Stimulated activated CD4-positive, alpha-beta T cell treated with anti-CD3 and anti-CD28 coated beads, TNF-alpha, amount 100 ng/mL, for 48 hours (primary cell): ENCODE data around the gene KDM6B.
"Not testable (repeated sequence)": the region's sequence is repeated elsewhere in the genome, so short reads cannot be mapped to it uniquely, and the experiment has no call there.

Experiments
- DNase-seq, 3 donors: peaks; one replicate each; pipeline ENCODE4 v3.0.0-alpha.2; 2020; ENCODE audit warnings: low read depth in 3 of 3

KDM6B gene, protein sequence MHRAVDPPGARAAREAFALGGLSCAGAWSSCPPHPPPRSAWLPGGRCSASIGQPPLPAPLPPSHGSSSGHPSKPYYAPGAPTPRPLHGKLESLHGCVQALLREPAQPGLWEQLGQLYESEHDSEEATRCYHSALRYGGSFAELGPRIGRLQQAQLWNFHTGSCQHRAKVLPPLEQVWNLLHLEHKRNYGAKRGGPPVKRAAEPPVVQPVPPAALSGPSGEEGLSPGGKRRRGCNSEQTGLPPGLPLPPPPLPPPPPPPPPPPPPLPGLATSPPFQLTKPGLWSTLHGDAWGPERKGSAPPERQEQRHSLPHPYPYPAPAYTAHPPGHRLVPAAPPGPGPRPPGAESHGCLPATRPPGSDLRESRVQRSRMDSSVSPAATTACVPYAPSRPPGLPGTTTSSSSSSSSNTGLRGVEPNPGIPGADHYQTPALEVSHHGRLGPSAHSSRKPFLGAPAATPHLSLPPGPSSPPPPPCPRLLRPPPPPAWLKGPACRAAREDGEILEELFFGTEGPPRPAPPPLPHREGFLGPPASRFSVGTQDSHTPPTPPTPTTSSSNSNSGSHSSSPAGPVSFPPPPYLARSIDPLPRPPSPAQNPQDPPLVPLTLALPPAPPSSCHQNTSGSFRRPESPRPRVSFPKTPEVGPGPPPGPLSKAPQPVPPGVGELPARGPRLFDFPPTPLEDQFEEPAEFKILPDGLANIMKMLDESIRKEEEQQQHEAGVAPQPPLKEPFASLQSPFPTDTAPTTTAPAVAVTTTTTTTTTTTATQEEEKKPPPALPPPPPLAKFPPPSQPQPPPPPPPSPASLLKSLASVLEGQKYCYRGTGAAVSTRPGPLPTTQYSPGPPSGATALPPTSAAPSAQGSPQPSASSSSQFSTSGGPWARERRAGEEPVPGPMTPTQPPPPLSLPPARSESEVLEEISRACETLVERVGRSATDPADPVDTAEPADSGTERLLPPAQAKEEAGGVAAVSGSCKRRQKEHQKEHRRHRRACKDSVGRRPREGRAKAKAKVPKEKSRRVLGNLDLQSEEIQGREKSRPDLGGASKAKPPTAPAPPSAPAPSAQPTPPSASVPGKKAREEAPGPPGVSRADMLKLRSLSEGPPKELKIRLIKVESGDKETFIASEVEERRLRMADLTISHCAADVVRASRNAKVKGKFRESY (N-terminal part only)

DNA sequence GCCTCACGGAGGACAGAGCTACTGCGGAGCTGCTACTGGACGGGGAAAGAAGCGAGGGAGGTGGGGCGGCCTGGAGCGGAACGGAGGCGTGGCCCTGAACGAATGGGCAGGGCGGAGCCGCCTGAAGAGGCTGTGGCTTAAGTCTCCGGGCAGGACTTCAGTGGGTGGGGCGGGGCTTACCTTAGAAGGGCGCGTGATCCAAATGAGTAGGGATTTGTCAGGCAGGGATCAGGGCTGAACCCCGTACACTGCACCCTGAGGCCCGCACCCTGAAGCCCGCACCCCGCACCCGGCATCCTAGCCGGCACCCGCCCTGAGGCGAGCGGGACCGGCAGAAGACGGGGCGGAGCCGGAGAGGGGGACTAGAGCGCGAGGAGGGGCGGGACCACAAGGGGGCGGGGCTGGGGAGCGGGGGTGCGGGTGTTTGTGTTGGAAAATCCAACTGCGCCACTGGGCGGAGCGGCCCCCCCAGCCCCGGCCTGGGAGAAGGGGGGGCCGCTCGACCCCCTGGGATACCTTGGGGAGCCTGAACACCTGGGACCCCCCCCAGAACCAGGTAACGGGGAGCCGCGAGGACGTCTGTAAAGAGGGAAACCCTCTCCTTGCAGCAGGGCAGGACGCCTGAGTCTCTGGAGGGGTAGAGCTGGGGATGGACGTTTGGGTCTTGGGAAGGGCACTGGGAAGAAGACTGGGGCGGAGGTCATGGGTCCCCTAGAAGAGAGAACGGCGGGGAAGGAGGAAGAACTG, at the start of gene KDM6B:
KDM6B (plus strand) TSS at position 423 of the 747 bp plus-strand sequence. CDS start 11,338 bp downstream, outside the sequence.
- DNase-seq: peak; percentile 74 to 88 (median 77)

DNA sequence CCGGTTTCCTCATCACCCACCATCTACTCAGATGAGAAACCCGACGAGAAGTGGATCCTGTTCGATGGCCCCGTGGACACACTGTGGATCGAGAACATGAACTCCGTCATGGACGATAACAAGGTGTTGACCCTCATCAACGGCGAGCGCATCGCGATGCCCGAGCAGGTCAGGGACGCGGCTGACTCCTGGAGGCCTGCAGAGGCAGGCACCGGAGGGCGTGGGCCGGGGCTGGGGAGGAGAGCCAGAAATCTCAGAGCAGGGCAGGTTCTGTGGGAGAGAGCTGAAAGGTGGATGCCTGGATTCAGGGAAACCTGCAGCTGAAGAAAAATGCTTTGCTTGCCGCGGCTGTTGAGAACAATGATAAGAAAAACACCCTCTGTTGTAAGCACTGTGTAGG, 47.2 kb upstream of the KDM6B start:
- DNase-seq: no peak

GRCh38 chr17:7789131-7789530, 44.9 kb upstream of the KDM6B start:
- no peak for DNase-seq

GRCh38 chr17:7790150-7790549, 43.9 kb upstream of the KDM6B start:
- no peak for DNase-seq

DNA sequence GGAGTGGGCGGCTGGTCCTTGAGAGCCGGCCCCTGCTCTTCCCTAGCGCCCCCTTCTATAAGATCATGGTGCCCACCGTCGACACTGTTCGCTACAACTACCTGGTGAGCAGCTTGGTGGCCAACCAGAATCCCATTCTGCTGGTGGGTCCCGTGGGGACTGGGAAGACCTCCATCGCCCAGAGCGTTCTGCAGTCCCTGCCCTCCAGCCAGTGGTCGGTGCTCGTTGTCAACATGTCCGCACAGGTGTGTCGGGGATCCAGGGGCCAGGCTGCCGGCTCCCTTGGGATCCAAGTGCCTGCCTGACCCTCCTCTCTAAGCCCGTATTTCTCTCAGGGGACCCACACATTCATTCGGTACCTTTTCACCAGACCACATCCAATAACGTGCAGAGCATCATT, 41.4 kb upstream of the KDM6B start:
- no peak for DNase-seq

- DNase-seq: no peak
Measured at GRCh38 chr17:7794075-7794663, 39.8 kb upstream of the KDM6B start.

- DNase-seq: no peak
Measured at GRCh38 chr17:7797976-7798375, 36.0 kb upstream of the KDM6B start.

DNA sequence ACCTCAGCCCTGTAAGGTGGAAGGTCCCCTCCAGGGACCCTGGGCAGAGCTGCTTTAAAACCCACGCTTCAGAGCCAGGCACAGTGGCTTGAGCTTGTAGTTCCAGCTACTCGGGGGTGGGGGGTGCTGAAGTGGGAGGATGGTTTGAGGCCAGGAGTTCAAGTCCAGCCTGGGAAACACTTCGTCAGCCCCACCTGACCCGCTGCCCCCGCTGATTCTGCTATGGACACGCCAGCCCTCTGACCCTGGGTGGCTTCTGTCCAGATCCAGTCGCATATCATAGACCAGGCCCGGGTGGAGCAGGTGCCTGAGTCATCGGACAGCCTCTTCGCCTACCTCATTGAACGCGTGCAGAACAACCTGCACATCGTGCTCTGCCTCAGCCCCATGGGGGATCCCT, 35.2 kb upstream of the KDM6B start:
- no peak for DNase-seq

DNA sequence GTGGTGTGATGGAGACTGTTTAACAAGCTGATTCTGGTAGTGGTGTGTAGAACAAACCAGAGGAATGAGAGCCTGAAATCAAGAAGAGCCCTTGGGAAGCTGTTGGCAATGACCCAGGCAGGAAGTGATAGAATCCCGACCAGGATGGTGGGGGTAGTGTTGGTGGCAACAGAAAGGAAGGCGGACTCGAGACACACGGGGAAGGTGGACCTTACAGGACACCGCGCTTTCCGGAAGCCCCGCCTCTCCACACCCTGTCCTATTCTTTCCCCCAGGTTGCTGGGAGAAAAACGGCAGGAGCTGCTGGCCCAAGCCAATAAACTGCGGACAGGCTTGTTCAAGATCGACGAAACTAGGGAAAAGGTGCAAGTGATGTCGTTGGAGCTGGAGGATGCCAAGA, 30.0 kb upstream of the KDM6B start:
- DNase-seq: no peak

DNA sequence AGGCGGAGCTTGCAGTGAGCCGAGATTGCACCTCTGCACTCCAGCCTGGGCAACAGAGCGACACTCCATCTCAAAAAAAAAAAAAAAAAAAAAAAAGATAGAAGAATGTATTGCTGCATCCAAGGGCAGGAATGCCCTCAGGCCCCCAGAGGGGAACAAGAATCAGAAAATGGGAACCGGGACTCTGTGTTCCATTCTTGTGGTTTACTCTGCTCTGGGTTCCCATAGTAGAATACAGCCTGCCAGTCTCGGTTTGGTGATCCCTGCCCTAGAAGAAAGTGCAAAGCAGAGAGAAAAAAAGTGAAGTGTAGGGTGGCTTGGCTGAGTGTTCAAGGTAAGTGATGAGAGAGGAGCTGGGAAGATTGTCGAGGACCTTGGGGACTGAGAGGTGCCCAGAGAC, 27.4 kb upstream of the KDM6B start:
- DNase-seq: no peak

DNA sequence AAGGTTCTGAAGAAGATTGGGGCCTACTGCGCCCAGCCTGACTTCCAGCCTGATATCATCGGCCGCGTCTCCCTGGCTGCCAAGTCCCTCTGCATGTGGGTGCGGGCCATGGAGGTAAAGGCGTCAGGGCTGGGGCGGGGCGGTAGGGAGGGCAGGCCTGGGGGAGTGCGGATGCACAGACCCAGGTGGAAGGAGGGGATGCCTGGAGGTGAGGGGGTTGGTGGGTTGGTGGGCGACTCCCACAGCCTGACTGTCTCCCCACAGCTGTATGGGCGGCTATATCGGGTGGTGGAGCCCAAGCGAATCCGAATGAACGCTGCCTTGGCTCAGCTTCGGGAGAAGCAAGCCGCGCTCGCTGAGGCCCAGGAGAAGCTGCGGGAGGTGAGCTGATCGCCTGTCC, 26.8 kb upstream of the KDM6B start:
- DNase-seq: no peak

- no peak for DNase-seq
Measured at GRCh38 chr17:7809086-7809790, 24.8 kb upstream of the KDM6B start.

- not testable (repeated sequence) for DNase-seq
Measured at GRCh38 chr17:7809791-7810343, 24.1 kb upstream of the KDM6B start.

DNA sequence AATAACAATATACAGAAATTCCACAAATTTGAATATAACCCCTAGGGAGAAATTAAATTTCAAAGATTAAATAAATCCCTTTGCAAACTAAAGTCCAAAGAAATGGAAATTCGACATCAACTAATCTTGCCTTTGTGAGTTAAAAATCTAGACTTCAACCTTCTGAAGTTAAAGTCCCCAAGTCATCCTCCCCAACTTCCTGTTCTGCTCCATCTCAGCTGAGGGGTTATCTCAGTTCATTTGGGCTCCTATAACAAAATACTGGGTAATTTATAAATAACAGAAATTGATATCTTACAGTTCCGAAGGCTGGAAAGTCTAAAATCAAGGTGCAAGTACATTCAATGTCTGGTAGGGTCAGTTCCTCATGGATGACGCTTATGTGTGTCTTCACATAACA, 22.8 kb upstream of the KDM6B start:
- DNase-seq: no peak

- DNase-seq: no peak
Measured at GRCh38 chr17:7814969-7815368, 19.0 kb upstream of the KDM6B start.

GRCh38 chr17:7816926-7817642, 16.9 kb upstream of the KDM6B start:
- no peak for DNase-seq

DNA sequence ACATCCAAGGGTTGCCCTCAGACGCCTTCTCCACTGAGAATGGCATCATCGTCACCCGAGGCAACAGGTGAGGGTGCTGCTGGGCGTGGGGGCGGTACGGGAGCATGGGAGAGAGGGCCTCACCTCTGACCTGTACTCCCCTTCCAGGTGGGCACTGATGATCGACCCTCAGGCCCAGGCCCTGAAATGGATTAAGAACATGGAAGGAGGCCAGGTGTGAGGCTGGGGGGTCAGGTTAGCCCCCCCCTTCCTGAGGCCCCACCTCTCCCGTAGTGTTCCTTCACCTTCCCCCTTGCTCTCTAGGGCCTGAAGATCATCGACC, 16.4 kb upstream of the KDM6B start:
- DNase-seq: no peak

DNA sequence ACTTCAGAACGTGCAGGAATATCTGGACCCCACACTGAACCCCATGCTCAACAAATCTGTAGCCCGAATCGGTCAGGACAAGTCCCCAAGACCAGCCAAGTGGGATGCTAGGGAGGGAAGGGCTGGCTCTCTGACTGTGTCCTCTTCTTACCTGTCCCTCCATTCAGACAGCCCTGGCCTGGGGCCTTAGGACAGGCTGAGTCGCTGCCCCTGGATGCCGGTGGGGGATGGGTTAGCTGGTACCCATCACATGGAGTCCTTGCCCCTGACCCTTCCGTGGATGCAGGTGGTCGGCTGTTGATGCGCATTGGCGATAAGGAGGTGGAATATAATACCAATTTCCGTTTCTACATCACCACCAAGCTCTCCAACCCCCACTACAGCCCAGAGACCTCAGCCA, 16.0 kb upstream of the KDM6B start:
- no peak for DNase-seq

DNA sequence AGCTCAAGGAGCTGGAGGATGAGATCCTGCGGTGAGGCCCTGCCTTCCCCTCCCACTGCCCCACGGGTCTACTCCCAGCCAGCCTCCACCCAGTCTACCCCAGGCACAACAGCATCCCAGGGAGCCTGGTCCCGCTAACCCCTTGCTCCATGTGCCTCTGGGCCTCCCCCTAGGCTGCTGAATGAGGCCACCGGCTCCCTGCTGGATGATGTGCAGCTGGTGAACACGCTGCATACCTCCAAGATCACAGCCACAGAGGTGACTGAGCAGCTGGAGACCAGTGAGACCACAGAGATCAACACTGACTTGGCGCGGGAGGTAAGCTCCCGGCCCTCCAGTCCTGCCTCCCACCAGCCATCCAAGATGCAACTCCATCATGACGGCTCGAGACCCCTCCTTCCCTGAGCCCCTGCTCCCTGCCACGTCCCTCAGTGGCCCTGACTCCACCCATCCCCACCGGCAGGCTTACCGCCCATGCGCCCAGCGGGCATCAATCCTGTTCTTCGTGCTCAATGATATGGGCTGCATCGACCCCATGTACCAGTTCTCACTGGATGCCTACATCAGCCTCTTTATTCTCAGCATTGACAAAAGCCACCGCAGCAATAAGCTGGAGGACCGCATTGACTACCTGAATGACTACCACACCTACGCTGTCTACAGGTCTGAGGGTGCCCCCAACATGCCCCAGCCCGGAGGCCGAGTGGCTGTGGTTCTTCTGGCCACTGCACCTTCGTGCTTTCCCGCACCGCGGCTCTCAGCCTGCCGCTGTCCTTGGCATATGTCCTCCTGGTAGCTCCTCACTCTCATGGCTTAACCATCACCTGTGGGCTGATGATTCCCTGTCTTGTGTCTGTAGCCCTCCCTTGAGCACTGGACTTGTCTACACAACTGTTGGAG, 15.0 kb upstream of the KDM6B start:
- no peak for DNase-seq
